Measurements from ENCODE around the gene NKD2.

DNA sequence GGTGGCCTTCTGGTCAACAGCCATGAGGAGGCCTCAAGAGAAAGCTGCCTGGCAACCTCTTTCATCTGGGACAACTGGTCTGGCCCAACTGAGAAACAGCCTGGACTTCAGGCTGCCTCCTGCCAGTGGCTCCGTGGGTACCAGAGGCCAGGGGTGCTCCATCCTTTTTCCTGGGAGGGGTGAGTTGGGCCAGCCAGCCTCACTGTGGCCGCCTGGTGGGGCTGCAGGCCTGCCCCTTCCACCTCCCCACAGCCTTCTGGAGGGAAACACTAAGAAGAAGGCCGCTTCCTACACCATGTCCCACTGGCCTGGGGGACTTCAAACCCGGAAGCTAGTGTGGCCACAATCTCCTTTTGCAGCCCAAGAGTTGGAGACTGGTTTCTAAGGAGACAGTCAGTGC, 13.8 kb upstream of the NKD2 start:
- TF ChIP-seq, protein P1, sequence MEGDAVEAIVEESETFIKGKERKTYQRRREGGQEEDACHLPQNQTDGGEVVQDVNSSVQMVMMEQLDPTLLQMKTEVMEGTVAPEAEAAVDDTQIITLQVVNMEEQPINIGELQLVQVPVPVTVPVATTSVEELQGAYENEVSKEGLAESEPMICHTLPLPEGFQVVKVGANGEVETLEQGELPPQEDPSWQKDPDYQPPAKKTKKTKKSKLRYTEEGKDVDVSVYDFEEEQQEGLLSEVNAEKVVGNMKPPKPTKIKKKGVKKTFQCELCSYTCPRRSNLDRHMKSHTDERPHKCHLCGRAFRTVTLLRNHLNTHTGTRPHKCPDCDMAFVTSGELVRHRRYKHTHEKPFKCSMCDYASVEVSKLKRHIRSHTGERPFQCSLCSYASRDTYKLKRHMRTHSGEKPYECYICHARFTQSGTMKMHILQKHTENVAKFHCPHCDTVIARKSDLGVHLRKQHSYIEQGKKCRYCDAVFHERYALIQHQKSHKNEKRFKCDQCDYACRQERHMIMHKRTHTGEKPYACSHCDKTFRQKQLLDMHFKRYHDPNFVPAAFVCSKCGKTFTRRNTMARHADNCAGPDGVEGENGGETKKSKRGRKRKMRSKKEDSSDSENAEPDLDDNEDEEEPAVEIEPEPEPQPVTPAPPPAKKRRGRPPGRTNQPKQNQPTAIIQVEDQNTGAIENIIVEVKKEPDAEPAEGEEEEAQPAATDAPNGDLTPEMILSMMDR (conservative IDR thresholded peaks at IDR 0.05; ENCODE audit: low read depth, low read length) = no peak
- TF ChIP-seq POLR2A (IDR thresholded peaks at IDR 0.05; ENCODE audit: low read depth, low read length) (no peak), RFX5 (IDR thresholded peaks at IDR 0.05; ENCODE audit: low read depth, low read length) (no peak)

All from IMR-90 (cell line).